SK-N-SH (cell line): ENCODE results near the gene DHDH. TPM values are rescaled to one million over a fixed set of nuclear protein-coding genes. Genes with fewer than 3 reads are reported as not detected.

ENCODE experiments used
- CTCF ChIA-PET: fragments of 300-600, 350-600 bp; formaldehyde crosslinking; extraction: SDS; loops from one replicate; lab custom pipeline; 2021; lab: Yijun Ruan, JAX
- POLR2A ChIA-PET: fragments of 350-600 bp; sonication (Branson Sonifier 250); formaldehyde crosslinking; extraction: SDS; loops from one replicate; lab custom pipeline; 2020; ENCODE audit warnings: antibody characterized with exemption, inconsistent platforms; lab: Yijun Ruan, JAX
- DNase-seq: peaks from one replicate; pipeline ENCODE4 v3.0.0; 2012
- H2AFZ ChIP-seq: fragments of 200-600 bp; sonication (generic); 2 replicates; pipeline ENCODE4 v1.8.1; 2016; ENCODE audit warnings: antibody characterized with exemption, mild to moderate bottlenecking, low read depth
- H3F3A ChIP-seq: fragments of 200-600 bp; sonication (generic); replicated peaks from 2 replicates; pipeline ENCODE3; 2016; ENCODE audit warnings: antibody characterized with exemption, mild to moderate bottlenecking; ENCODE audit not compliant: insufficient read depth
- H3K27ac ChIP-seq, 2 experiments: fragments of 200-500 bp in 1 of 2; fragments of 200-600 bp in 1 of 2; sonication (Bioruptor generic) in 1 of 2; sonication (generic), shearing (Covaris generic) in 1 of 2; 2 replicates each; pipeline versions ENCODE4 v1.5.1 to v1.6.1; 2014 to 2016; ENCODE audit warnings: low read depth in 2 of 2, inconsistent platforms in 1 of 2, low read length in 1 of 2, mild to moderate bottlenecking in 1 of 2, mixed read lengths in 1 of 2
- H3K27me3 ChIP-seq: fragments of 200-600 bp; sonication (generic), shearing (Covaris generic); 2 replicates; pipeline ENCODE4 v1.6.1; 2016; ENCODE audit warnings: mixed run types; ENCODE audit not compliant: insufficient read depth
- H3K36me3 ChIP-seq, 2 experiments: fragments of 200-500 bp in 1 of 2; fragments of 200-600 bp in 1 of 2; sonication (Bioruptor generic) in 1 of 2; sonication (generic) in 1 of 2; replicated peaks in 1 of 2; 2 replicates each; pipeline versions ENCODE3 to v1.5.1; 2014 to 2016; ENCODE audit warnings: low read length in 1 of 2, mild to moderate bottlenecking in 1 of 2; ENCODE audit not compliant: insufficient read depth in 2 of 2, control insufficient read depth in 1 of 2
- H3K4me1 ChIP-seq, 2 experiments: fragments of 200-500 bp in 1 of 2; fragments of 200-600 bp in 1 of 2; sonication (Bioruptor generic) in 1 of 2; sonication (generic), shearing (Covaris generic) in 1 of 2; 2 replicates each; pipeline versions ENCODE4 v1.5.1 to v1.6.1; 2014 to 2016; ENCODE audit warnings: low read depth in 1 of 2, low read length in 1 of 2, mixed run types in 1 of 2; ENCODE audit not compliant: insufficient read depth in 2 of 2, control insufficient read depth in 1 of 2
- H3K4me2 ChIP-seq: fragments of 200-600 bp; sonication (generic), shearing (Covaris generic); 2 replicates; pipeline ENCODE4 v1.6.1; 2017; ENCODE audit warnings: mixed run types
- H3K4me3 ChIP-seq, 2 experiments: fragments of 200-500 bp in 1 of 2; fragments of 200-600 bp in 1 of 2; sonication (Bioruptor generic) in 1 of 2; sonication (generic), shearing (Covaris generic) in 1 of 2; 2 replicates each; pipeline versions ENCODE4 v1.5.1 to v1.8.1; 2014 to 2016; ENCODE audit warnings: low read depth in 2 of 2, inconsistent platforms in 1 of 2, low read length in 1 of 2, mild to moderate bottlenecking in 1 of 2, mixed read lengths in 1 of 2, moderate library complexity in 1 of 2
- H3K79me2 ChIP-seq: fragments of 200-600 bp; sonication (generic); 2 replicates; pipeline ENCODE4 v1.8.1; 2017; ENCODE audit warnings: mild to moderate bottlenecking; ENCODE audit not compliant: insufficient read depth
- H3K9ac ChIP-seq: fragments of 200-600 bp; sonication (generic); 2 replicates; pipeline ENCODE4 v1.6.1; 2017; ENCODE audit warnings: mixed run types
- H3K9me2 ChIP-seq: fragments of 200-600 bp; sonication (generic); 2 replicates; pipeline ENCODE4 v1.6.1; 2017; ENCODE audit warnings: mixed run types
- H3K9me3 ChIP-seq: fragments of 200-600 bp; sonication (generic); 2 replicates; pipeline ENCODE4 v1.6.1; 2017; ENCODE audit warnings: mixed run types, mild to moderate bottlenecking, moderate library complexity
- H4K20me1 ChIP-seq: fragments of 200-600 bp; sonication (generic); 2 replicates; pipeline ENCODE4 v1.6.1; 2017; ENCODE audit warnings: mild to moderate bottlenecking, mixed run types; ENCODE audit not compliant: insufficient read depth
- CHD2 ChIP-seq: fragments of 150-350 bp; IDR thresholded peaks from 2 replicates; pipeline ENCODE4 v1.6.1; 2018; ENCODE audit warnings: low read length; ENCODE audit not compliant: partially characterized antibody
- EP300 ChIP-seq, 2 experiments: IDR thresholded peaks; 2 replicates each; pipeline versions ENCODE4 v1.4.0 to v1.6.1; 2012; ENCODE audit warnings: borderline replicate concordance in 1 of 2, low read depth in 1 of 2, low read length in 1 of 2
- EZH2phosphoT487 ChIP-seq: fragments of 200-600 bp; sonication (generic); IDR thresholded peaks from 2 replicates; pipeline ENCODE4 v1.6.1; 2017; ENCODE audit warnings: low read depth, mixed run types, mild to moderate bottlenecking, antibody characterized with exemption, moderate library complexity, borderline replicate concordance
- FOXJ3 ChIP-seq: sonication (generic); formaldehyde crosslinking; IDR thresholded peaks from 2 replicates; pipeline ENCODE4 v1.5.1; 2020; ENCODE audit warnings: mild to moderate bottlenecking, missing genetic modification reagents
- JUND ChIP-seq: IDR thresholded peaks from 2 replicates; pipeline ENCODE4 v1.4.0; 2012
- MXI1 ChIP-seq: IDR thresholded peaks from 2 replicates; pipeline ENCODE4 v1.6.1; 2012; ENCODE audit warnings: mild to moderate bottlenecking, low read depth, low read length, improper control_type of control experiment
- NRF1 ChIP-seq: IDR thresholded peaks from 2 replicates; pipeline ENCODE4 v1.6.1; 2012; ENCODE audit warnings: low read depth, mild to moderate bottlenecking, low read length
- POLR2AphosphoS5 ChIP-seq: IDR thresholded peaks from 2 replicates; pipeline ENCODE4 v1.6.1; 2012; ENCODE audit warnings: low read depth, low read length
- RCOR1 ChIP-seq: fragments of 150-350 bp; IDR thresholded peaks from 2 replicates; pipeline ENCODE4 v1.6.1; 2017; ENCODE audit warnings: antibody characterized with exemption, low read length
- REST ChIP-seq: IDR thresholded peaks from 2 replicates; pipeline ENCODE4 v1.6.1; 2012; ENCODE audit warnings: mild to moderate bottlenecking, low read depth, low read length, moderate library complexity
- TAF1 ChIP-seq: IDR thresholded peaks from 2 replicates; pipeline ENCODE4 v1.6.1; 2012; ENCODE audit warnings: low read depth, mild to moderate bottlenecking, low read length, moderate library complexity, borderline replicate concordance
- TCF12 ChIP-seq: IDR thresholded peaks from 2 replicates; pipeline ENCODE4 v1.4.0; 2012
- YY1 ChIP-seq: IDR thresholded peaks from 2 replicates; pipeline ENCODE4 v1.4.0; 2012; ENCODE audit warnings: low read depth, mild to moderate bottlenecking
- WGBS: methylation state at CpG from one replicate; pipeline ENCODE4 v1.1.6; 2017; ENCODE audit warnings: low lambda C conversion rate; 5-methylcytosine and 5-hydroxymethylcytosine counted together
- polyA plus RNA-seq, 3 experiments: library from polyadenylated mRNA; depleted of rRNA; stranded (reverse); fragments of >200 nt; gene quantifications; 2 replicates each; pipeline ENCODE4 v1.2.3, GENCODE V29; 2012
- small RNA-seq, 7 experiments: library from RNA; depleted of rRNA; stranded (forward); fragments of <200 nt; gene quantifications; one replicate each; pipeline ENCODE3, GENCODE V24; 2012
- TF ChIP-seq, protein P1 (sequence below): IDR thresholded peaks from 2 replicates; pipeline ENCODE4 v1.4.0; 2012; ENCODE audit warnings: low read depth, borderline replicate concordance
- TF ChIP-seq, protein P2 (sequence below): IDR thresholded peaks from 2 replicates; pipeline ENCODE4 v1.4.0; 2012; ENCODE audit warnings: low read depth

The DHDH gene
- polyA plus RNA-seq, 1 of the 3 experiments (the other 2 are of a cell fraction): 0.72 TPM

DNA sequence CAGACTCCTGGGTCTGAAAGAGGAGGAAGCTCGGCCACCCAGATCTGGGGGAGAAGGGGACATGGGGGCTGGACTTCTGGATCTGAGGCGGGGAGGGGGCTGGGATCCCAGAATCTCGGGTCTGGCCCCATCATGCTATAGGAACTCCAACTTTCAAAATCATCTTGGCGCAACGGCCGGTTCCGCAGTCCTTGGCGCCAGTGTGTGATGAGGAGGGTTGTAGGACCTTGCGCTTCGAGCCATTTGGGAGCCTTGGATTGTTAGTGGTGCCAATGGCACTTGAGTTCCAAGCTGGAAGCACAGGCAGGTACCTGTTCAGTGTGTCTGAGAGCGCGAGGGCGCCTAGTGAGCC, 60.5 kb downstream of the DHDH start:
- no peaks in the 10 kb centered on the region for H4K20me1 ChIP-seq
- H3K27ac ChIP-seq: peak overlapping the region; percentile 80 to 86; a peak in 3 of 4 replicates
- H3K4me1 ChIP-seq: peaks cover 0 to 17% of the 10 kb centered on the region in 2 experiments; a peak in 1 of 4 replicates
- ChIA-PET POLR2A (interaction anchor here (1.1 kb wide), 1 partner anchor 11 kb away, joined by 5 read pairs; no protein-coding TSS in a partner anchor), CTCF (interaction anchor here (0.6 to 6.2 kb wide), 16 partner anchors 10 to 206 kb away, joined by 3 to 54 read pairs (median 11); partner anchors contain the start of gene FTL)
- no peaks in the 10 kb centered on the region for H3K27me3 ChIP-seq
- under 1% methylated on average over 12 of the region's 13 CpGs for WGBS
- H3K9me3 ChIP-seq: no peaks in the 10 kb centered on the region
- H3F3A ChIP-seq: peaks cover 8% of the 10 kb centered on the region
- H3K4me3 ChIP-seq: peak overlapping the region; percentile 74 to 99
- peaks cover 89% of the 10 kb centered on the region for H3K79me2 ChIP-seq
- H2AFZ ChIP-seq: no peak overlapping the region
- no peak for DNase-seq
- H3K36me3 ChIP-seq: peaks cover 0 to 4% of the 10 kb centered on the region in 2 experiments
- no peaks in the 10 kb centered on the region for H3K9me2 ChIP-seq
- peak overlapping the region; percentile 88 for H3K9ac ChIP-seq
- peak overlapping the region; percentile 92 for H3K4me2 ChIP-seq
- TF ChIP-seq CHD2 (no peak), EP300 (IDR thresholded peaks at IDR 0.05; ENCODE audit: borderline replicate concordance in 1 of 2, low read depth in 1 of 2, low read length in 1 of 2) (no peak), YY1 (no peak; the same call in 1 of the 2 replicates), NRF1 (no peak), EZH2phosphoT487 (no peak), JUND (no peak), TCF12 (no peak), POLR2AphosphoS5 (no peak), FOXJ3 (CRISPR knock-in tag) (no peak), TAF1 (no peak), REST (no peak), RCOR1 (no peak), MXI1 (no peak)
- TF ChIP-seq, protein P1, sequence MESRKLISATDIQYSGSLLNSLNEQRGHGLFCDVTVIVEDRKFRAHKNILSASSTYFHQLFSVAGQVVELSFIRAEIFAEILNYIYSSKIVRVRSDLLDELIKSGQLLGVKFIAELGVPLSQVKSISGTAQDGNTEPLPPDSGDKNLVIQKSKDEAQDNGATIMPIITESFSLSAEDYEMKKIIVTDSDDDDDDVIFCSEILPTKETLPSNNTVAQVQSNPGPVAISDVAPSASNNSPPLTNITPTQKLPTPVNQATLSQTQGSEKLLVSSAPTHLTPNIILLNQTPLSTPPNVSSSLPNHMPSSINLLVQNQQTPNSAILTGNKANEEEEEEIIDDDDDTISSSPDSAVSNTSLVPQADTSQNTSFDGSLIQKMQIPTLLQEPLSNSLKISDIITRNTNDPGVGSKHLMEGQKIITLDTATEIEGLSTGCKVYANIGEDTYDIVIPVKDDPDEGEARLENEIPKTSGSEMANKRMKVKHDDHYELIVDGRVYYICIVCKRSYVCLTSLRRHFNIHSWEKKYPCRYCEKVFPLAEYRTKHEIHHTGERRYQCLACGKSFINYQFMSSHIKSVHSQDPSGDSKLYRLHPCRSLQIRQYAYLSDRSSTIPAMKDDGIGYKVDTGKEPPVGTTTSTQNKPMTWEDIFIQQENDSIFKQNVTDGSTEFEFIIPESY: no peak
- TF ChIP-seq, protein P2, sequence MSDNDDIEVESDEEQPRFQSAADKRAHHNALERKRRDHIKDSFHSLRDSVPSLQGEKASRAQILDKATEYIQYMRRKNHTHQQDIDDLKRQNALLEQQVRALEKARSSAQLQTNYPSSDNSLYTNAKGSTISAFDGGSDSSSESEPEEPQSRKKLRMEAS: no peak

Small RNA genes within 50 kb of the gene (small RNA-seq; reads per million reads assigned to genes)
- gene AC026803.1: 0 reads per million in 7 experiments

Other genes with a start within 250 kb of the DHDH start
- not detected in 2 replicates for gene FUT2, start 237.7 kb upstream of the DHDH start, polyA plus RNA-seq (2012; rRNA removed)
- gene MAMSTR, start 214.0 kb upstream of the DHDH start, polyA plus RNA-seq (2012; rRNA removed): 0.70 and 1.1 TPM in 2 replicates
- gene RASIP1, start 193.1 kb upstream of the DHDH start, polyA plus RNA-seq (2012; rRNA removed): 0.36 and 0.41 TPM in 2 replicates
- gene IZUMO1, start 186.8 kb upstream of the DHDH start, polyA plus RNA-seq (2012; rRNA removed): 0.03 TPM in 2 replicates
- 0.03 and 0.08 TPM in 2 replicates for gene FUT1, start 181.1 kb upstream of the DHDH start, polyA plus RNA-seq (2012; rRNA removed)
- not detected in 2 replicates for gene FGF21, start 178.2 kb upstream of the DHDH start, polyA plus RNA-seq (2012; rRNA removed)
- gene BCAT2, start 122.7 kb upstream of the DHDH start, polyA plus RNA-seq (2012; rRNA removed): 70.6 and 71.6 TPM in 2 replicates
- 27.9 and 29.7 TPM in 2 replicates for gene HSD17B14, start 97.2 kb upstream of the DHDH start, polyA plus RNA-seq (2012; rRNA removed)
- gene PLEKHA4, start 65.1 kb upstream of the DHDH start, polyA plus RNA-seq (2012; rRNA removed): 4.7 and 5.6 TPM in 2 replicates
- gene PPP1R15A, start 61.3 kb upstream of the DHDH start, polyA plus RNA-seq (2012; rRNA removed): 62.3 and 73.7 TPM in 2 replicates
- 0.03 and 0.08 TPM in 2 replicates for gene TULP2, start 35.0 kb upstream of the DHDH start, polyA plus RNA-seq (2012; rRNA removed)
- gene NUCB1, start 33.4 kb upstream of the DHDH start, polyA plus RNA-seq (2012; rRNA removed): 259 and 397 TPM in 2 replicates
- gene BAX, start 21.2 kb downstream of the DHDH start, polyA plus RNA-seq (2012; rRNA removed): 278 and 640 TPM in 2 replicates
- 587 and 875 TPM in 2 replicates for gene FTL, start 31.6 kb downstream of the DHDH start, polyA plus RNA-seq (2012; rRNA removed)
- gene GYS1, start 59.6 kb downstream of the DHDH start, polyA plus RNA-seq (2012; rRNA removed): 24.1 and 25.3 TPM in 2 replicates
- gene RUVBL2, start 60.2 kb downstream of the DHDH start, polyA plus RNA-seq (2012; rRNA removed): 411 and 459 TPM in 2 replicates
- gene LHB, start 83.4 kb downstream of the DHDH start, polyA plus RNA-seq (2012; rRNA removed): 0.13 and 0.23 TPM in 2 replicates
- gene CGB3, start 90.6 kb downstream of the DHDH start, polyA plus RNA-seq (2012; rRNA removed): 0.10 TPM in 1 of 2 replicates, not detected in the other
- 0.50 and 0.64 TPM in 2 replicates for gene CGB2, start 98.2 kb downstream of the DHDH start, polyA plus RNA-seq (2012; rRNA removed)
- not detected in 2 replicates for gene CGB1, start 103.2 kb downstream of the DHDH start, polyA plus RNA-seq (2012; rRNA removed)
- gene CGB5, start 110.1 kb downstream of the DHDH start, polyA plus RNA-seq (2012; rRNA removed): 0.11 and 0.16 TPM in 2 replicates
- 0.13 TPM in 1 of 2 replicates, not detected in the other for gene CGB8, start 115.4 kb downstream of the DHDH start, polyA plus RNA-seq (2012; rRNA removed)
- gene CGB7, start 124.0 kb downstream of the DHDH start, polyA plus RNA-seq (2012; rRNA removed): 2.0 and 2.1 TPM in 2 replicates
- gene NTF4, start 131.1 kb downstream of the DHDH start, polyA plus RNA-seq (2012; rRNA removed): 0.66 and 1.6 TPM in 2 replicates
- 0.02 TPM in 1 of 2 replicates, not detected in the other for gene KCNA7, start 139.0 kb downstream of the DHDH start, polyA plus RNA-seq (2012; rRNA removed)
- gene SNRNP70, start 151.8 kb downstream of the DHDH start, polyA plus RNA-seq (2012; rRNA removed): 272 and 359 TPM in 2 replicates
- 20.8 and 21.1 TPM in 2 replicates for gene LIN7B, start 180.7 kb downstream of the DHDH start, polyA plus RNA-seq (2012; rRNA removed)
- 2.6 and 3.0 TPM in 2 replicates for gene C19orf73, start 185.4 kb downstream of the DHDH start, polyA plus RNA-seq (2012; rRNA removed)
- 5.7 and 5.8 TPM in 2 replicates for gene PPFIA3, start 185.8 kb downstream of the DHDH start, polyA plus RNA-seq (2012; rRNA removed)
- gene HRC, start 221.7 kb downstream of the DHDH start, polyA plus RNA-seq (2012; rRNA removed): not detected in 2 replicates
- gene TRPM4, start 224.1 kb downstream of the DHDH start, polyA plus RNA-seq (2012; rRNA removed): 16.9 and 20.6 TPM in 2 replicates